Esophagus muscularis mucosa (tissue), 4 donors: Measurements from ENCODE around the gene URI1.

Source experiments
- EP300 ChIP-seq: sonication (generic); formaldehyde crosslinking; IDR thresholded peaks from one replicate; pipeline ENCODE4 v1.6.1; 2017; ENCODE audit warnings: antibody characterized with exemption
- POLR2A ChIP-seq: fragments of 450-650 bp; IDR thresholded peaks from one replicate; pipeline ENCODE4 v1.6.1; 2017; ENCODE audit warnings: antibody characterized with exemption, moderate library complexity, mild to moderate bottlenecking, low read depth
- POLR2AphosphoS5 ChIP-seq, 2 donors: sonication (generic); formaldehyde crosslinking; IDR thresholded peaks; one replicate each; pipeline ENCODE4 v1.6.1; 2017; ENCODE audit warnings: antibody characterized with exemption in 2 of 2
- TF ChIP-seq, protein P1 (sequence below), 3 experiments: fragments of 200-600 bp in 2 of 3; fragments of 450-650 bp in 1 of 3; sonication (generic) in 2 of 3; IDR thresholded peaks; one replicate each; pipeline ENCODE4 v1.5.1; 2017 to 2019; ENCODE audit warnings: antibody characterized with exemption in 3 of 3, mild to moderate bottlenecking in 2 of 3, moderate library complexity in 1 of 3

DNA sequence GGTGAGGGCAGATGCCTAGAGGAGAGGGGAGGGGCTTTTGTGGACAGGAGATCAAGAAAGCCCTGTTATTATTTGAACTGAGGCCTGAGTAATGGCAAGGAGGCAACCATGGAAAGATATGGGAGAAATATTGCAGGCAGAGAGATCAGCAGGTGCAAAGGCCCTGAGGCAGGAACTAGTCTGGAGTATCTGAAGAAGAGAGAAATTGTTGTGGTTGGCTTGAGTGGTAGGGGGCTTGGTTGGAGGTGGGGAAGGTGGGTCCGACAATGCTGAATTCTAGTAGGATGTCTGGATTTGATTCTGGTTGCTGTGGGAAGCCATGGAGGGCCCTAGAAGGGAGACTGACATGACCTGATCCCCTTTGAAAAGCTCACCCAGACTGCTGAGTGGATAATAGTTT lies 2.4 kb upstream of the URI1 start:
- no peak for TF ChIP-seq POLR2A
- TF ChIP-seq, protein P1, sequence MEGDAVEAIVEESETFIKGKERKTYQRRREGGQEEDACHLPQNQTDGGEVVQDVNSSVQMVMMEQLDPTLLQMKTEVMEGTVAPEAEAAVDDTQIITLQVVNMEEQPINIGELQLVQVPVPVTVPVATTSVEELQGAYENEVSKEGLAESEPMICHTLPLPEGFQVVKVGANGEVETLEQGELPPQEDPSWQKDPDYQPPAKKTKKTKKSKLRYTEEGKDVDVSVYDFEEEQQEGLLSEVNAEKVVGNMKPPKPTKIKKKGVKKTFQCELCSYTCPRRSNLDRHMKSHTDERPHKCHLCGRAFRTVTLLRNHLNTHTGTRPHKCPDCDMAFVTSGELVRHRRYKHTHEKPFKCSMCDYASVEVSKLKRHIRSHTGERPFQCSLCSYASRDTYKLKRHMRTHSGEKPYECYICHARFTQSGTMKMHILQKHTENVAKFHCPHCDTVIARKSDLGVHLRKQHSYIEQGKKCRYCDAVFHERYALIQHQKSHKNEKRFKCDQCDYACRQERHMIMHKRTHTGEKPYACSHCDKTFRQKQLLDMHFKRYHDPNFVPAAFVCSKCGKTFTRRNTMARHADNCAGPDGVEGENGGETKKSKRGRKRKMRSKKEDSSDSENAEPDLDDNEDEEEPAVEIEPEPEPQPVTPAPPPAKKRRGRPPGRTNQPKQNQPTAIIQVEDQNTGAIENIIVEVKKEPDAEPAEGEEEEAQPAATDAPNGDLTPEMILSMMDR (IDR thresholded peaks at IDR 0.05), result no peak
- TF ChIP-seq POLR2AphosphoS5 (IDR thresholded peaks at IDR 0.05), result no peak
- TF ChIP-seq EP300, result no peak
